IPS-18a (cell line): Measurements from ENCODE around the gene NPW.

ENCODE experiments used
- H3K27ac ChIP-seq: one replicate; pipeline ENCODE4 v1.5.1; 2013; ENCODE audit warnings: low read length
- H3K27me3 ChIP-seq: one replicate; pipeline ENCODE4 v1.6.1; 2013; ENCODE audit warnings: mild to moderate bottlenecking, low read length; ENCODE audit not compliant: control insufficient read depth, insufficient read depth
- H3K36me3 ChIP-seq: one replicate; pipeline ENCODE4 v1.6.1; 2013; ENCODE audit warnings: low read depth, low read length; ENCODE audit not compliant: control insufficient read depth
- H3K4me1 ChIP-seq: one replicate; pipeline ENCODE4 v1.6.1; 2013; ENCODE audit warnings: low read depth, low read length; ENCODE audit not compliant: control insufficient read depth
- H3K4me3 ChIP-seq: one replicate; pipeline ENCODE4 v1.5.1; 2013; ENCODE audit warnings: low read length
- H3K9ac ChIP-seq: one replicate; pipeline ENCODE4 v1.6.1; 2013; ENCODE audit warnings: mild to moderate bottlenecking, low read length, moderate library complexity
- H3K9me3 ChIP-seq: one replicate; pipeline ENCODE4 v1.6.1; 2013; ENCODE audit warnings: low read depth, low read length; ENCODE audit not compliant: control insufficient read depth

Gene NPW

DNA sequence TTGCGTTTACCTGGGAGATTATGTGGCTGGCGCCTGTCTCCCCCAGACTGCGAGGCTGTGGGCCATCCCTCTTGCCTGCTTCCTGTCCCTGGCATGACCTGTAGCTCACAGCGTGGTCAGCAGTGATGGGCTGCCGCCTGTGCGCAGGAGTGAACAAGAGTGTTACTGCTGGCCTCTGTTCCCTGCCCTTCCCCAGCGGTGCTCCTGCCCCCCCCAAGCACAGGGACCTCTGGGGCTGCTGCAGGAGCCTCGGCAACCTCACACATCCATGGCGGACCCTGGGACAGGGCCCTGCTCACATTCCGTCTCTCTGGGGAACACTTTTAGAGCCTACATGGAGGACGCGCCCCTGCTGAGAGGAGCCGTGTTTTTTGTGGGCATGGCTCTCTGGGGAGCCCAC, 38.8 kb downstream of the NPW start:
- no peaks in the 10 kb centered on the region for H3K4me1 ChIP-seq
- H3K9me3 ChIP-seq: no peaks in the 10 kb centered on the region
- H3K27ac ChIP-seq: no peak overlapping the region
- H3K36me3 ChIP-seq: peaks cover 7% of the 10 kb centered on the region
- no peaks in the 10 kb centered on the region for H3K27me3 ChIP-seq
- no peak overlapping the region for H3K9ac ChIP-seq
- no peak overlapping the region for H3K4me3 ChIP-seq

- no peak overlapping the region for H3K9ac ChIP-seq
- no peak overlapping the region for H3K27ac ChIP-seq
- H3K4me1 ChIP-seq: no peaks in the 10 kb centered on the region
- H3K4me3 ChIP-seq: no peak overlapping the region
- no peaks in the 10 kb centered on the region for H3K27me3 ChIP-seq
- no peaks in the 10 kb centered on the region for H3K9me3 ChIP-seq
- H3K36me3 ChIP-seq: peaks cover 3% of the 10 kb centered on the region
These were observed 39.3 kb downstream of the NPW start for GRCh38 chr16:2058872-2059271.

GRCh38 chr16:2060346-2060745, 40.8 kb downstream of the NPW start:
- Histone ChIP-seq H3K4me3 (no peak overlapping the region), H3K4me1 (no peaks in the 10 kb centered on the region), H3K27me3 (no peaks in the 10 kb centered on the region), H3K9me3 (no peaks in the 10 kb centered on the region), H3K9ac (no peak overlapping the region), H3K36me3 (peaks cover 3% of the 10 kb centered on the region), H3K27ac (no peak overlapping the region)

GRCh38 chr16:2061023-2061422, 41.4 kb downstream of the NPW start:
- no peak overlapping the region for H3K27ac ChIP-seq
- no peaks in the 10 kb centered on the region for H3K4me1 ChIP-seq
- peaks cover 9% of the 10 kb centered on the region for H3K36me3 ChIP-seq
- H3K27me3 ChIP-seq: no peaks in the 10 kb centered on the region
- no peak overlapping the region for H3K9ac ChIP-seq
- H3K4me3 ChIP-seq: no peak overlapping the region
- H3K9me3 ChIP-seq: no peaks in the 10 kb centered on the region

- H3K4me1 ChIP-seq: no peaks in the 10 kb centered on the region
- H3K9me3 ChIP-seq: no peaks in the 10 kb centered on the region
- no peaks in the 10 kb centered on the region for H3K27me3 ChIP-seq
- peaks cover 12% of the 10 kb centered on the region for H3K36me3 ChIP-seq
- H3K27ac ChIP-seq: no peak overlapping the region
- no peak overlapping the region for H3K9ac ChIP-seq
- H3K4me3 ChIP-seq: no peak overlapping the region
These were observed 41.9 kb downstream of the NPW start for GRCh38 chr16:2061526-2061925.

- no peaks in the 10 kb centered on the region for H3K9me3 ChIP-seq
- no peaks in the 10 kb centered on the region for H3K27me3 ChIP-seq
- no peaks in the 10 kb centered on the region for H3K4me1 ChIP-seq
- no peak overlapping the region for H3K9ac ChIP-seq
- peaks cover 12% of the 10 kb centered on the region for H3K36me3 ChIP-seq
- H3K4me3 ChIP-seq: no peak overlapping the region
- no peak overlapping the region for H3K27ac ChIP-seq
These were observed 43.2 kb downstream of the NPW start for GRCh38 chr16:2062801-2063200.

DNA sequence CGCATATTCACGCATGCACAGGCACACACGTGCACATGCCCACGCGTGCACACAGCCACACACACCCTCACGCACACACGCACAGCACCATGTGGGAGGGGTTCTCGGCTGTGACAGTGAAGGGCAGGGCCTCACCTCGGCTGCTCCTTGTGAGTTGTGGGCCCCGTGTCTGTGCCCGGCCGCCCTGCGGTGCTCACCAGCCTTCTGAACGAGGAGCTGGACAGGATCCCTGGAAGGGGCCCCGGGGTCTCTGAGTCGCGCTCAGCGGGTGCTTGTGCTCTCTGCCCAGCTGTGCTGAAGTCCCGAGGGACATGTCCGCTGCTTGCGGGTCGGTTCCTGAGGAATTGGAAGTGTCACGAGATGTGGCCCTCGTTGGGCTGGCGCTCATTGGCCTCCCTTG, 44.3 kb downstream of the NPW start:
- H3K27ac ChIP-seq: no peak overlapping the region

GRCh38 chr16:2064368-2064945, 44.9 kb downstream of the NPW start:
- peaks cover 12% of the 10 kb centered on the region for H3K36me3 ChIP-seq

More for the DNA sequence above, 44.3 kb downstream of the NPW start:
- H3K9ac ChIP-seq: no peak overlapping the region
- H3K4me3 ChIP-seq: no peak overlapping the region
- no peaks in the 10 kb centered on the region for H3K4me1 ChIP-seq
- H3K36me3 ChIP-seq: peaks cover 12% of the 10 kb centered on the region
- no peaks in the 10 kb centered on the region for H3K27me3 ChIP-seq
- no peaks in the 10 kb centered on the region for H3K9me3 ChIP-seq

GRCh38 chr16:2066139-2066538, 46.6 kb downstream of the NPW start:
- Histone ChIP-seq H3K4me1 (no peaks in the 10 kb centered on the region), H3K27me3 (no peaks in the 10 kb centered on the region), H3K27ac (no peak overlapping the region), H3K4me3 (no peak overlapping the region), H3K9me3 (no peaks in the 10 kb centered on the region), H3K9ac (no peak overlapping the region), H3K36me3 (peaks cover 12% of the 10 kb centered on the region)

More at GRCh38 chr16:2064368-2064945, 44.9 kb downstream of the NPW start:
- no peaks in the 10 kb centered on the region for H3K9me3 ChIP-seq
- no peaks in the 10 kb centered on the region for H3K4me1 ChIP-seq
- H3K9ac ChIP-seq: no peak overlapping the region
- H3K4me3 ChIP-seq: no peak overlapping the region
- H3K27ac ChIP-seq: no peak overlapping the region
- H3K27me3 ChIP-seq: no peaks in the 10 kb centered on the region
